IMR-90 (cell line): Measurements from ENCODE around the gene HECTD1.

Experiments
- CHD1 ChIP-seq: IDR thresholded peaks from 2 replicates; pipeline ENCODE4 v1.6.1; 2012; ENCODE audit warnings: low read depth, low read length, improper control_type of control experiment
- POLR2A ChIP-seq: IDR thresholded peaks from 2 replicates; pipeline ENCODE4 v1.6.1; 2012; ENCODE audit warnings: mild to moderate bottlenecking, low read depth, low read length
- RAD21 ChIP-seq: IDR thresholded peaks from 2 replicates; pipeline ENCODE4 v1.6.1; 2012; ENCODE audit warnings: low read length, improper control_type of control experiment
- RCOR1 ChIP-seq: IDR thresholded peaks from 2 replicates; pipeline ENCODE4 v1.6.1; 2012; ENCODE audit warnings: mild to moderate bottlenecking, low read length, improper control_type of control experiment; ENCODE audit not compliant: insufficient replicate concordance
- RFX5 ChIP-seq: IDR thresholded peaks from 2 replicates; pipeline ENCODE4 v1.8.0; 2012; ENCODE audit warnings: low read depth, mild to moderate bottlenecking, low read length, moderate library complexity
- TF ChIP-seq, protein P1 (sequence below): conservative IDR thresholded peaks from 2 replicates; pipeline ENCODE4 v1.5.1; 2012; ENCODE audit warnings: mild to moderate bottlenecking, low read depth, low read length, improper control_type of control experiment

GRCh38 chr14:31196839-31197492 is 10.6 kb downstream of the HECTD1 start:
- TF ChIP-seq, protein P1, sequence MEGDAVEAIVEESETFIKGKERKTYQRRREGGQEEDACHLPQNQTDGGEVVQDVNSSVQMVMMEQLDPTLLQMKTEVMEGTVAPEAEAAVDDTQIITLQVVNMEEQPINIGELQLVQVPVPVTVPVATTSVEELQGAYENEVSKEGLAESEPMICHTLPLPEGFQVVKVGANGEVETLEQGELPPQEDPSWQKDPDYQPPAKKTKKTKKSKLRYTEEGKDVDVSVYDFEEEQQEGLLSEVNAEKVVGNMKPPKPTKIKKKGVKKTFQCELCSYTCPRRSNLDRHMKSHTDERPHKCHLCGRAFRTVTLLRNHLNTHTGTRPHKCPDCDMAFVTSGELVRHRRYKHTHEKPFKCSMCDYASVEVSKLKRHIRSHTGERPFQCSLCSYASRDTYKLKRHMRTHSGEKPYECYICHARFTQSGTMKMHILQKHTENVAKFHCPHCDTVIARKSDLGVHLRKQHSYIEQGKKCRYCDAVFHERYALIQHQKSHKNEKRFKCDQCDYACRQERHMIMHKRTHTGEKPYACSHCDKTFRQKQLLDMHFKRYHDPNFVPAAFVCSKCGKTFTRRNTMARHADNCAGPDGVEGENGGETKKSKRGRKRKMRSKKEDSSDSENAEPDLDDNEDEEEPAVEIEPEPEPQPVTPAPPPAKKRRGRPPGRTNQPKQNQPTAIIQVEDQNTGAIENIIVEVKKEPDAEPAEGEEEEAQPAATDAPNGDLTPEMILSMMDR, result no peak
- TF ChIP-seq RAD21 (no peak), CHD1 (no peak), POLR2A (no peak), RCOR1 (no peak), RFX5 (no peak)
